Astrocyte (in vitro differentiated cells and primary cell): ENCODE results near the gene GAS2.

Experiments used
- CTCF ChIP-seq: IDR thresholded peaks from 2 replicates; pipeline ENCODE4 v1.5.1; 2011; ENCODE audit warnings: low read depth, mild to moderate bottlenecking, inconsistent platforms, low read length, moderate library complexity; ENCODE audit not compliant: insufficient read depth
- EZH2 ChIP-seq: IDR thresholded peaks from 2 replicates; pipeline ENCODE4 v1.6.1; 2012; ENCODE audit warnings: mild to moderate bottlenecking, low read length, inconsistent platforms; ENCODE audit not compliant: insufficient read depth

GRCh38 chr11:22733475-22734248, 67.3 kb downstream of the GAS2 start:
- TF ChIP-seq CTCF = no peak
- no peak for TF ChIP-seq EZH2
